Neural progenitor cell (in vitro differentiated cells): Measurements from ENCODE around the gene LMBR1.

Source experiments
- CTCF ChIP-seq: fragments of 200-600 bp; sonication (generic); IDR thresholded peaks from 2 replicates; pipeline ENCODE4 v1.5.1; 2017; ENCODE audit warnings: antibody characterized with exemption, mild to moderate bottlenecking
- EZH2 ChIP-seq: fragments of 200-600 bp; sonication (generic); IDR thresholded peaks from 2 replicates; pipeline ENCODE4 v1.6.1; 2017; ENCODE audit warnings: antibody characterized with exemption, mild to moderate bottlenecking, moderate library complexity
- EZH2phosphoT487 ChIP-seq: fragments of 200-600 bp; sonication (generic); IDR thresholded peaks from 2 replicates; pipeline ENCODE4 v1.6.1; 2017; ENCODE audit warnings: antibody characterized with exemption

DNA sequence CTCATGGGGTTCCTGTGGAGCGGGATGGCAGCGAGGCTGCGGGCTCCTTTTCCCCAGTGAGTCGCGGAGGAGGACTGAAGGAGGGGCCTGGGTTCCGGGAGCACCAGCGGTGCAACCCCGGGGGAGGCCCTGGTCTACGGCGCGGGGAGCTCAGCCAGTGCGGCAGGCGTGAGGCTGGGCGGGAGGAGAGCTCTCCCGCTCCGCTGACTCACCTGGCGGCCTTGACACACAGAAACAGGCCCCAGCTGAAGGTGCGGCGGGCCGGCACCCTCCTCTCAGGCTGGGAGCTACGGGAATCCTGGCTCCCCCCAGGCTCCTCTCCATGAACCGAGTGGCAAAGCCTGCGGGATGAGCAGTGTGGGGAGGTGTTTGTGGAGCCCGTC is 49.7 kb upstream of the LMBR1 start:
- TF ChIP-seq CTCF (no peak), EZH2phosphoT487 (no peak), EZH2 (no peak)
